Measurements from ENCODE around the gene HYCC2.

GRCh38 chr2:201058914-201059313 is 12.6 kb downstream of the HYCC2 start:
- TF ChIP-seq CTCF (conservative IDR thresholded peaks at IDR 0.05) (no peak), ZFX (IDR thresholded peaks at IDR 0.05) (no peak)

Measured in C4-2B (cell line).